Loucy (cell line): ENCODE measurements around the gene IL10RA.
"Not testable (repeated sequence)": the region's sequence is repeated elsewhere in the genome, so short reads cannot be mapped to it uniquely, and the experiment has no call there.

Source experiments
- CTCF ChIP-seq: fragments of 200-600 bp; sonication (generic); conservative IDR thresholded peaks from 2 replicates; pipeline ENCODE4 v1.5.1; 2014; ENCODE audit warnings: mild to moderate bottlenecking, antibody characterized with exemption, low read length
- EZH2phosphoT487 ChIP-seq: fragments of 200-600 bp; IDR thresholded peaks from 2 replicates; pipeline ENCODE4 v1.6.1; 2018; ENCODE audit warnings: antibody characterized with exemption, mild to moderate bottlenecking, moderate library complexity, borderline replicate concordance

GRCh38 chr11:117977612-117978264, 8.5 kb upstream of the IL10RA start:
- not testable (repeated sequence) for TF ChIP-seq CTCF, EZH2phosphoT487
